Lung (tissue), 12 donors: Measurements from ENCODE around the gene ZDHHC11B. TPM values are rescaled to one million over a fixed set of nuclear protein-coding genes. Genes with fewer than 3 reads are reported as not detected.
"Not testable (repeated sequence)": the region's sequence is repeated elsewhere in the genome, so short reads cannot be mapped to it uniquely, and the experiment has no call there.

Experiments
- ATAC-seq: fragments of 200-7000 bp; cut with Tn5 transposase; one replicate; pipeline ENCODE4 v1.9.1; 2020; ENCODE audit warnings: moderate number of reproducible peaks; ENCODE audit not compliant: insufficient read depth, low FRiP score
- DNase-seq, 3 donors: peaks; one replicate each; pipeline ENCODE4 v3.0.0-alpha.2; 2013 to 2017
- H3K27ac ChIP-seq, 2 donors: one replicate each; pipeline ENCODE4 v1.5.1; 2013; ENCODE audit warnings: mild to moderate bottlenecking in 2 of 2, moderate library complexity in 2 of 2, control low read depth in 1 of 2, inconsistent platforms in 1 of 2, low read depth in 1 of 2, low read length in 1 of 2
- H3K27me3 ChIP-seq, 3 donors: one replicate each; pipeline ENCODE4 v1.5.1; 2013; ENCODE audit warnings: low read length in 2 of 3; ENCODE audit not compliant: control insufficient read depth in 3 of 3, insufficient read depth in 3 of 3
- H3K36me3 ChIP-seq, 4 donors: one replicate each; pipeline ENCODE4 v1.5.1; 2013; ENCODE audit warnings: low read length in 4 of 4, mild to moderate bottlenecking in 1 of 4, moderate library complexity in 1 of 4; ENCODE audit not compliant: control insufficient read depth in 4 of 4, insufficient read depth in 4 of 4
- H3K4me1 ChIP-seq, 5 donors: one replicate each; pipeline ENCODE4 v1.5.1; 2013; ENCODE audit warnings: low read length in 5 of 5, mild to moderate bottlenecking in 2 of 5, moderate library complexity in 1 of 5; ENCODE audit not compliant: control insufficient read depth in 5 of 5, insufficient read depth in 5 of 5
- H3K4me3 ChIP-seq: one replicate; pipeline ENCODE4 v1.5.1; 2013; ENCODE audit warnings: mild to moderate bottlenecking, control low read depth, moderate library complexity
- H3K9ac ChIP-seq, 2 donors: one replicate each; pipeline ENCODE4 v1.5.1; 2013; ENCODE audit warnings: low read length in 2 of 2, control low read depth in 1 of 2; ENCODE audit not compliant: insufficient read depth in 1 of 2
- H3K9me3 ChIP-seq, 4 donors: one replicate each; pipeline ENCODE4 v1.5.1; 2013; ENCODE audit warnings: low read length in 3 of 4, mild to moderate bottlenecking in 1 of 4, moderate library complexity in 1 of 4; ENCODE audit not compliant: control insufficient read depth in 4 of 4, insufficient read depth in 3 of 4
- WGBS, 2 donors: extraction: QIAGEN DNeasy Blood & Tissue Kit; methylation state at CpG; one replicate each; pipeline ENCODE4 v1.1.7; 2013; 5-methylcytosine and 5-hydroxymethylcytosine counted together
- polyA plus RNA-seq, 2 donors: library from polyadenylated mRNA; stranded (reverse); fragments of 200-250 nt; gene quantifications; one replicate each; pipeline ENCODE4 v1.2.1, GENCODE V29; 2013
- total RNA-seq, 2 donors: library from RNA; depleted of rRNA in 1 of 2; stranded (reverse); fragments of >200 nt in 1 of 2; gene quantifications; one replicate each; pipeline ENCODE4 v1.2.1, GENCODE V29; 2014 to 2021
- TF ChIP-seq, protein P1 (sequence below): IDR thresholded peaks from 2 replicates; pipeline ENCODE4 v1.5.1; 2012; ENCODE audit warnings: mild to moderate bottlenecking; ENCODE audit errors: control extremely low read depth, extremely low read depth
- donor health status: control.
- donor health status: control.
- donor health status: Bipolar disorder and iron deficiency.
- donor health status: healthy.
- donor health status: DM: yes; HTN: yes; CAD: no.

The ZDHHC11B gene
- total and polyA plus RNA-seq, 4 donors: 3.1 to 44.4 (median 6.0) TPM

- ATAC-seq (no peak), DNase-seq (no peak)
- no peak overlapping the region for H3K9ac ChIP-seq
- peak overlapping the region in 1 of 2 donors; percentile 17 for H3K27ac ChIP-seq
- no peaks in the 10 kb centered on the region for H3K36me3 ChIP-seq
- no peaks in the 10 kb centered on the region for H3K4me1 ChIP-seq
- 25 to 34% methylated on average over 2 of the region's 2 CpGs for WGBS, 2 donors
- TF ChIP-seq, protein P1, sequence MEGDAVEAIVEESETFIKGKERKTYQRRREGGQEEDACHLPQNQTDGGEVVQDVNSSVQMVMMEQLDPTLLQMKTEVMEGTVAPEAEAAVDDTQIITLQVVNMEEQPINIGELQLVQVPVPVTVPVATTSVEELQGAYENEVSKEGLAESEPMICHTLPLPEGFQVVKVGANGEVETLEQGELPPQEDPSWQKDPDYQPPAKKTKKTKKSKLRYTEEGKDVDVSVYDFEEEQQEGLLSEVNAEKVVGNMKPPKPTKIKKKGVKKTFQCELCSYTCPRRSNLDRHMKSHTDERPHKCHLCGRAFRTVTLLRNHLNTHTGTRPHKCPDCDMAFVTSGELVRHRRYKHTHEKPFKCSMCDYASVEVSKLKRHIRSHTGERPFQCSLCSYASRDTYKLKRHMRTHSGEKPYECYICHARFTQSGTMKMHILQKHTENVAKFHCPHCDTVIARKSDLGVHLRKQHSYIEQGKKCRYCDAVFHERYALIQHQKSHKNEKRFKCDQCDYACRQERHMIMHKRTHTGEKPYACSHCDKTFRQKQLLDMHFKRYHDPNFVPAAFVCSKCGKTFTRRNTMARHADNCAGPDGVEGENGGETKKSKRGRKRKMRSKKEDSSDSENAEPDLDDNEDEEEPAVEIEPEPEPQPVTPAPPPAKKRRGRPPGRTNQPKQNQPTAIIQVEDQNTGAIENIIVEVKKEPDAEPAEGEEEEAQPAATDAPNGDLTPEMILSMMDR: no peak
- no peak overlapping the region for H3K4me3 ChIP-seq
- no peaks in the 10 kb centered on the region for H3K27me3 ChIP-seq
- no peaks in the 10 kb centered on the region for H3K9me3 ChIP-seq
Observed at GRCh38 chr5:691817-692528, 92.6 kb downstream of the ZDHHC11B start.

- not testable (repeated sequence) for H3K9me3 ChIP-seq, H3K36me3 ChIP-seq, H3K9ac ChIP-seq, H3K27me3 ChIP-seq, DNase-seq, H3K4me3 ChIP-seq, H3K4me1 ChIP-seq, H3K27ac ChIP-seq, ATAC-seq
- 0% methylated on average over 1 of the region's 23 CpGs; no CpG with 5 or more reads in 1 of the 2 donors for WGBS, 2 donors
Observed at GRCh38 chr5:691049-691448, 93.5 kb downstream of the ZDHHC11B start.

- not testable (repeated sequence) for H3K36me3 ChIP-seq, DNase-seq, H3K4me1 ChIP-seq, H3K9me3 ChIP-seq, H3K27ac ChIP-seq, H3K4me3 ChIP-seq, H3K9ac ChIP-seq, H3K27me3 ChIP-seq, ATAC-seq
- WGBS, 2 donors: no CpG with 5 or more reads among the region's 12 CpGs
Observed at GRCh38 chr5:690293-690692, 94.2 kb downstream of the ZDHHC11B start.

GRCh38 chr5:688348-689010, 96.0 kb downstream of the ZDHHC11B start:
- H3K36me3 ChIP-seq, ATAC-seq, H3K9ac ChIP-seq, H3K4me1 ChIP-seq, H3K4me3 ChIP-seq, DNase-seq, H3K27ac ChIP-seq, H3K27me3 ChIP-seq, H3K9me3 ChIP-seq: not testable (repeated sequence)
- 88 to 89% methylated on average over 17 to 18 of the region's 30 CpGs for WGBS, 2 donors

- H3K9me3 ChIP-seq, ATAC-seq, H3K27me3 ChIP-seq, H3K4me1 ChIP-seq, H3K27ac ChIP-seq, H3K36me3 ChIP-seq, DNase-seq, H3K4me3 ChIP-seq, H3K9ac ChIP-seq: not testable (repeated sequence)
- WGBS, 2 donors: 74 to 88% methylated on average over 7 to 12 of the region's 12 CpGs
Observed at GRCh38 chr5:686936-687335, 97.6 kb downstream of the ZDHHC11B start.

DNA sequence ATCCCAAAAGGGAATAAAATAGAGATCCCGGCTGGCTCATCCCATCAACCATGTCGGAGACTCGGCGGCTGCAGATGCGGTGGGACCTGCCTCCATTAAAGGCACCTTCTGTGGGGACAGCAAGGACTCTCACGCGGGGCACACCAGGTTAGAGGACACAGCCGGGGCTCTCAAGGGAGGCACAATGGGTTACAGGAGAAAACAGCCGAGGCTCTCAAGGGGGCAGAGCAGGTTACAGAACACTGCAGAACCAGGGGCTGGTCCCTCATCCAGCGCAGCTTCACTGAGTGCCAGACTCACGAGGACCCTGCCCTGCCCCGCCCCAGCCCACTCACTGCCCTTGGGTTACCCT, 98.4 kb downstream of the ZDHHC11B start:
- DNase-seq, ATAC-seq, H3K9me3 ChIP-seq, H3K4me3 ChIP-seq, H3K27me3 ChIP-seq, H3K9ac ChIP-seq, H3K4me1 ChIP-seq, H3K36me3 ChIP-seq, H3K27ac ChIP-seq: not testable (repeated sequence)
- WGBS, 2 donors: 87 to 95% methylated on average over 11 to 12 of the region's 12 CpGs
